Glomerular visceral epithelial cell (primary cell): ENCODE results near the gene TIMM50.
"Not testable (repeated sequence)": the region's sequence is repeated elsewhere in the genome, so short reads cannot be mapped to it uniquely, and the experiment has no call there.

Experiments
- DNase-seq: peaks from one replicate; pipeline ENCODE4 v3.0.0-alpha.2; 2016; ENCODE audit errors: extremely low spot score

The TIMM50 gene

DNA sequence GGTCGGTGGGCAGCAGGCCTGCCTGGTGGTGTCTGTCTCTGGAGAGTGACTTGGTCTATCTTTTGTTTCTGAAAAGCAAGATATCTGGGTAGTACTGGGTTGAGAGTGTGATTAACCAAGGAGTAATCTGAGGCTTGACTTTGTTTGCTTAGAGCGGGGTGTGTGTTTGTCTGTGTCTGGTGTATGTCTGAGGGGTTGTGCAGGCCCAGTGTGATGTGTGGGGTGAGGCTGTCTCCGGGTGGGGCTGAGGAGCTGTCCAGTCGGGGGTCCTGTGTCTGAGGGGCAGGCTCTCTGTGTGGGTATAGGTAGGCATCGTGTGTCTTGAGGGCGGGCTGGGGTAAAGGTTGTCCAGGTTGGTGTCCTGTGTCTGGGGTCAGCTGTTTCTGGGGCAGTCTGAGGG, 11.1 kb upstream of the TIMM50 start:
- no peak for DNase-seq

DNA sequence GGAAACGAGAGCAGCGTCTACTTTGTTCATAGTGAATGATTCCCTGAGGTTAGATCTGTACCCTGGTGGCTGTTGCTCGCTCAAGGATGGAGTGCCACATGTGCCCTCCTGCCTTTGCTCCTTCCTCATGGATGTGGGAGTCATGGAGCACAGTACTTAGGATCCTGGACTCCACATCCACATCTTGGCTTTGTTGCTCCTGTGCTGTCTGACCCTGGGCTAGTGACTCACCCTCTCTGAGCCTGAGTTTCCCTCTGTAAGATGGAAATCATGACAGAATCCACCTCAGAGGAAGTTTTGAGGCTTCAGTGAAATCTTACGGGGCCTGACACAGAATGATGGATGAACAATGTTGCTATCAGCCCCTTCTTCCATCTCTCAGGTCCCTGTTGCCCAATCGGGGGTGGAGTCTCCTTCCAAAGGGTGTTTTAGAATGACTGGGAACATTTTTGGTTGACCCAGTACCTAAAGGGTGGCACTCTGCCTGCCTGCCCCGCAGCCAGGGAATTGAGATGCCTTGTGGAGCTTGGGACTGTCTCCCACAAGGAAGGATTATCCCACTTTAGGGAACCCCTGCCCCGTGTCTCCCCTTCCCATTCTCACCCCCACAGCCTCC, 9.8 kb upstream of the TIMM50 start:
- no peak for DNase-seq

- no peak for DNase-seq
These were observed 8.7 kb upstream of the TIMM50 start for GRCh38 chr19:39471756-39472536.

DNA sequence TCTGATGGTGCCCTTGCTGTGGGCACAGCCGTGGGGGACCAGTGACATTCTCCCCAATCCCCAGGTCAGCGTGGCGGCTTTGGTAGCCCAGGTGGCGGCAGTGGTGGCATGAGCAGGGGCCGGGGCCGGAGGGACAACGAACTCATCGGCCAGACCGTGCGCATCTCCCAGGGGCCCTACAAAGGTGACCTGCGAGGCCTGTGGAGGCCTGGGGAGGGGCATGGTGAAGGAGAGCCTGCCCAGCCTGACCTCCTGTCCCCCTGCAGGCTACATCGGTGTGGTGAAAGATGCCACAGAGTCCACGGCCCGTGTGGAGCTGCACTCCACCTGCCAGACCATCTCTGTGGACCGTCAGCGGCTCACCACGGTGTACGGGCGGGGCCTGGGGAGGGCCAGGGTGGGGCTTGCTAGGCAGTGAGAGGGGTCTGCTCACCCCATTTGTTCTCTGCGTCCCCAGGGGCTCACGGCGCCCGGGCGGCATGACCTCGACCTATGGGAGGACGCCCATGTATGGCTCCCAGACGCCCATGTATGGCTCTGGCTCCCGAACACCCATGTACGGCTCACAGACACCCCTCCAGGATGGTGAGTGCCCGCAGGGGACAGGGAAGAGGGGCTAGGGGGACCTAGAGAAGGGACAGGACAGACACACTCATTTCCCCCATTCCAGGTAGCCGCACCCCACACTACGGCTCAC, 7.7 kb upstream of the TIMM50 start:
- DNase-seq, result no peak

DNA sequence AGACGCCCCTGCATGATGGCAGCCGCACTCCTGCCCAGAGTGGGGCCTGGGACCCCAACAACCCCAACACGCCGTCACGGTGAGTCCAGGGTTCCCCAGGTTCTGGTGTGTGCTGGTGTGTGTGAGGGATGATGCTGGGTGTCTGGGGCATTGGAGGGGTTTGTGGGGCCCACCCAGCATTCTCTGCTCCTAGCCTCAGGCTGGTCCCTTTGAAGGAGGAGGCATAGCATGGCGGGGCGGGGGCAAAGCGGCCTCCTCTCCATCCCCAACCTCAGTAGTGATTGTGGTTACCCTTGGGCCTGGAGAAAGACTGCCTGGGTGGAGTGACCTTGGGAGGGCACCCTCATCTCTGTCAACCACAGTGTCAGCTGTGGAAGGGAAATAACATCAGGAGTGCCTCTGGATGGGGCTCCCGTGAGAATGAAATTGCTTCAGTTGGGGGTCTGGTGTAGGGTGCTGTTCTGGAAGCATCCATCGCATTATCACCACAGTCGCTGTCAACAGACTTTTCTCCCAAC, 7.1 kb upstream of the TIMM50 start:
- no peak for DNase-seq

GRCh38 chr19:39474139-39474620, 6.5 kb upstream of the TIMM50 start:
- peak; percentile 37 for DNase-seq

DNA sequence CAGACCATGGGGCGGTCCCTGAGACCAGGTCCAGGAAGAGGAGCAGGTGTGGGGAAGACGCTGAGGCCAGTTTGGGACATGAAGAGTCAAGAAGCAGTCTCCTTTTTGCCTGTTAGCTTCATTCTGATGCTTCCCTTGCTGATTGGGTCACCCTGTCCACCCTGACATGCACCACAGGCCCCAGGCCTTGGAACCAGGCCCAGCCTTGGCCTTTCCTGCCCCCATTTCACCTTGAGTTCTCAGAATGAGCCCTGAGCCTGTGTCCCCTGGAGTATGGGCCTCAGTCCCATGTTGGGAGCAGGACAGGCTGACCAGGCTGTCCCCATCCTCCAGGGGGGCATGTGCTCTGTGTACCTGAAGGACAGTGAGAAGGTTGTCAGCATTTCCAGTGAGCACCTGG, 4.9 kb upstream of the TIMM50 start:
- DNase-seq, result no peak

DNA sequence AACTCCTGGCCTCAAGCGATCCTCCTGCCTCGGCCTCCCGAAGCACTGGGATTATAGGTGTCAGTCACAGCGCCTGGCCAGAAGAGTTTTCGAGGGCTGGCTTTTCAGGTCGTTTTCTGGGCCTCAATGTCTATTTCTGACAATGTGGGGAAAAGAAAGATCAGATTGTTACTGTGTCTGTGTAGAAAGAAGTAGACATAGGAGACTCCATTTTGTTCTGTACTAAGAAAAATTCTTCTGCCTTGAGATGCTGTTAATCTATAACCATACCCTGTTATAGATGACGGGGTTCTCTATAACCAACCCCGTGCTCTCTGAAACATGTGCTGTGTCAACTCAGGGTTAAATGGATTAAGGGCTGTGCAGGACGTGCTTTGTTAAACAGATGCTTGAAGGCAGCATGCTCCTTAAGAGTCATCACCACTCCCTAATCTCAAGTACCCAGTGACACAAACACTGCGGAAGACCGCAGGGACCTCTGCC, 1.3 kb upstream of the TIMM50 start:
- DNase-seq, result not testable (repeated sequence)

- no peak for DNase-seq
These were observed 722 bp upstream of the TIMM50 start for GRCh38 chr19:39479916-39480315.

GRCh38 chr19:39481229-39481545, 549 bp downstream of the TIMM50 start:
- DNase-seq, result no peak

GRCh38 chr19:39481676-39482075, 1.0 kb downstream of the TIMM50 start:
- DNase-seq, result no peak

- DNase-seq, result no peak
These were observed 2.5 kb downstream of the TIMM50 start for GRCh38 chr19:39483141-39483540.

DNA sequence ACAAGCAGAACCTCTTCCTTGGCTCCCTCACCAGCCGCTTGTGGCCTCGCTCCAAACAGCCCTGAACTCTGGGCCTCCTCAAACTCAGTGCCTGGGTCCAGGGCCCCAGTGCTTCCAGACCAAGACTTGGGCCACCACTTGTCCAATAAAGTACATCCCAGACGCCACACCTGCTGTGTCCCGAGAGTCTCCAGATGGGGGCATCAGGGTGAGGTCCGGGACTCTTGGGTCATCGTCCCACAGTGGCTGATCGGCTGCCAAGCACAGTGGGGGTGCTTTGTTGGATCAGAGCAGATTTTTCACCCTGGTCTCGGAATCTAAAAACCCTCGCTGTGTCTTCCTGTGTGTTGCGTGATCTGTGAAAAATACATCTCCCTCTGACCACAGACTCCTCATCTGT, 9.1 kb downstream of the TIMM50 start:
- no peak for DNase-seq

DNA sequence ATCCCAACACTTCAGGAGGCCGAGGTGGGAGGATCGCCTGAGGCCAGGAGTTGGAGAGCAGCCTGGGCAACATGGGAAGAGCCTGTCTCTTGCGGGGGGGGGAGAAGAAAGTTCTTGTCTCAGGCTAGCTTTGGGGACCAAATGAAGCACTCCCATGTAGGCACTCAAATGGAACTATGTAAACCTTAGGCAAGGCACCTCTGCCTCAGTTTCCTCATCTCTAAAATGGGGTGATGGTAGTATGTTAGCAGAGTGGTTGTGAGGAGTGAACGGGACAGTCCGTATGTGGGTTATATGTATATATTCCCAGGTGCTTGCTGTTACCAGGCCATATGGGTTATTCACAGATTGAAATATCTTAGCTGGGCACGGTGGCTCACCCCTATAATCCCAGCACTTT, 11.6 kb downstream of the TIMM50 start:
- no peak for DNase-seq

GRCh38 chr19:39492788-39493187, 12.2 kb downstream of the TIMM50 start:
- DNase-seq, result no peak

DNA sequence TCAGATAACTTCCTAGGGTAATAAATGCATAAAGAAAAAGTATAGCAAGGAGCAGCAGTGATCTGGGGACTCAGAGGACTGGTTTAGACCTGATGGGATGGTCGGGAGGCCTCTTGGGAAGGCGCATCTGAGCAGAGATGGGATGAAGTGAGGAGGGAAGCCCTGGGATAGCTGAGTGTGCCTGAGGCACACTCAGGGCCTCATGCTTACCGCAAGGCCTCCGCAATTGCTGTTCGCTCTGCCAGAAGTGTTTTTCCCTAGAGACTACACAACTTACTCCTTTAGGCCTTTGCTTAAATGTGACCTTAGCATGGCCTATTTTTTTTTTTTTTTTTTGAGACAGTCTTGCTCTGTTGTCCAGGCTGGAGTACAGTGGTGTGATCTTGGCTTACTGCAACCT, 14.0 kb downstream of the TIMM50 start:
- DNase-seq, result no peak

- DNase-seq, result no peak
These were observed 15.4 kb downstream of the TIMM50 start for GRCh38 chr19:39496063-39496462.

DNA sequence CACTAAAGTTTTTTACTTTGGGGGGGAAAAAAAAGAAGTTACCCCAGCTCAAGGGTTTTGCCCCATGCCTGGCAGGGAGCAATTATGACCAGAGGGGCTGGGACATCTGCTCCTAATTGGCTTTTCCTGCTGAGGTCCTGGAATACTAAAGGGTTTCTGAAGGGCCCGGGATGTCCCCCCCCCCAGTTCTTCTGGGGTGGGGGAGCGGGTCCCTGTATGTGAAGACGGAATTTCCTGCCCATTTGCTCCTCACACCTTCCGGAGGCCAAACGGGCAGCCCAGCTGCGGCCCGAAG, 17.0 kb downstream of the TIMM50 start:
- no peak for DNase-seq

- DNase-seq, result peak; percentile 34
These were observed 17.6 kb downstream of the TIMM50 start for GRCh38 chr19:39497996-39498797.

DNA sequence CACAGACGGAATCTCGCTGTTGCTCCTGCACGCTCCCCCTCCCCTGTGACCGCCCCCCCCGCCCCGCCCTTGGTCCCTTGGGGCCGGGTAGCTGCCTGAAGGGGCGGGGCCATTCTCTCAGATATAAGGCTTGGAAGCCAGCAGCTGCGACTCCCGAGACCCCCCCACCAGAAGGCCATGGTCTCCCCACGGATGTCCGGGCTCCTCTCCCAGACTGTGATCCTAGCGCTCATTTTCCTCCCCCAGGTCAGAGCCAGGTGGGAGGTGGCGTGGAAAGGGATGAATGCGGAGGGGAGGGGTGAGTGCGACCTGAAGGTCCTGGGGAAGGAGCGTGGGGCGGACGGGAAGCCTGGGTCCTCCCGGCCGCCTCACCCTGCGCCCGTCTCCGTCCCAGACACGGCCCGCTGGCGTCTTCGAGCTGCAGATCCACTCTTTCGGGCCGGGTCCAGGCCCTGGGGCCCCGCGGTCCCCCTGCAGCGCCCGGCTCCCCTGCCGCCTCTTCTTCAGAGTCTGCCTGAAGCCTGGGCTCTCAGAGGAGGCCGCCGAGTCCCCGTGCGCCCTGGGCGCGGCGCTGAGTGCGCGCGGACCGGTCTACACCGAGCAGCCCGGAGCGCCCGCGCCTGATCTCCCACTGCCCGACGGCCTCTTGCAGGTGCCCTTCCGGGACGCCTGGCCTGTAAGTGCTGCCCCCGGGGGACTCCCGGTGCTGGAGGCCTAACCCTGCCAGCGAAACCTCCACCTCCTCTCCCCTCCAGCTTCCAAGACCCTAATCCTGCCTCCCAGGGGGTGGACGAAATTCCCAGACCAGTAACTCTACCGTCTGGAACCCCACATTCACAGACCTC, 18.4 kb downstream of the TIMM50 start, which contains the start of gene DLL3:
TSS of gene DLL3 (plus strand) at position 150 of the 845 bp plus-strand sequence. CDS start at position 178, 28 bp downstream.
- DNase-seq, result no peak

GRCh38 chr19:39499932-39500331, 19.3 kb downstream of the TIMM50 start:
- no peak for DNase-seq
